Activated naive CD8-positive, alpha-beta T cell treated with anti-CD3 and anti-CD28 coated beads, Interleukin-2, amount 10 ng/mL, durations not matched to agents 7 days and 5 days (primary cell): Measurements from ENCODE around the gene ETV6. TPM values are rescaled to one million over a fixed set of nuclear protein-coding genes. Genes with fewer than 3 reads are reported as not detected.
"Not testable (repeated sequence)": the region's sequence is repeated elsewhere in the genome, so short reads cannot be mapped to it uniquely, and the experiment has no call there.

ENCODE experiments used
- ATAC-seq: fragments of 150-1000 bp; cut with Tn5 transposase; one replicate; pipeline ENCODE4 v1.10.0; 2021; ENCODE audit warnings: low read depth, moderate library complexity
- POLR2A ChIA-PET: fragments of 350-600 bp; sonication (Branson Sonifier 250); formaldehyde crosslinking; loops from one replicate; lab custom pipeline; 2021; ENCODE audit warnings: antibody characterized with exemption; lab: Charles Lee
- DNase-seq: peaks from one replicate; pipeline ENCODE4 v3.0.0; 2021
- H3K27ac Mint-ChIP-seq: one replicate; pipeline ENCODE4 v1.8.0; 2022; ENCODE audit warnings: mild to moderate bottlenecking, mixed read lengths
- H3K27me3 Mint-ChIP-seq: one replicate; pipeline ENCODE4 v1.8.0; 2022; ENCODE audit warnings: mild to moderate bottlenecking, moderate library complexity, mixed read lengths
- H3K36me3 Mint-ChIP-seq: one replicate; pipeline ENCODE4 v1.8.0; 2021; ENCODE audit warnings: mild to moderate bottlenecking, mixed read lengths
- H3K4me1 Mint-ChIP-seq: one replicate; pipeline ENCODE4 v1.8.0; 2021; ENCODE audit warnings: mixed read lengths
- H3K4me3 Mint-ChIP-seq: one replicate; pipeline ENCODE4 v1.8.0; 2022; ENCODE audit warnings: mild to moderate bottlenecking, moderate library complexity, mixed read lengths
- H3K9me3 Mint-ChIP-seq: one replicate; pipeline ENCODE4 v1.8.0; 2021; ENCODE audit warnings: mixed read lengths
- total RNA-seq, 2 experiments: library from RNA; stranded (reverse); gene quantifications; one replicate each; pipeline ENCODE4 v1.2.3, GENCODE V29; 2021

The ETV6 gene
- total RNA-seq, 2 experiments from 2014 or later: 22.5 to 26.0 TPM

GRCh38 chr12:11681207-11681606 is 31.7 kb downstream of the ETV6 start:
- H3K9me3 Mint-ChIP-seq: peaks cover 6% of the 10 kb centered on the region
- peaks cover 5% of the 10 kb centered on the region for H3K4me1 Mint-ChIP-seq
- no peak overlapping the region for H3K27ac Mint-ChIP-seq
- no peaks in the 10 kb centered on the region for H3K27me3 Mint-ChIP-seq
- no peak overlapping the region for H3K4me3 Mint-ChIP-seq
- peaks cover 25% of the 10 kb centered on the region for H3K36me3 Mint-ChIP-seq
- POLR2A ChIA-PET: no interaction called here
- DNase-seq (no peak), ATAC-seq (no peak)

GRCh38 chr12:11681695-11682094 is 32.2 kb downstream of the ETV6 start:
- H3K27me3 Mint-ChIP-seq, H3K4me3 Mint-ChIP-seq, H3K9me3 Mint-ChIP-seq, DNase-seq, H3K27ac Mint-ChIP-seq, ATAC-seq, H3K4me1 Mint-ChIP-seq, POLR2A ChIA-PET: not testable (repeated sequence)
- H3K36me3 Mint-ChIP-seq: peaks cover 25% of the 10 kb centered on the region

GRCh38 chr12:11684393-11684792 is 34.9 kb downstream of the ETV6 start:
- peaks cover 6% of the 10 kb centered on the region for H3K9me3 Mint-ChIP-seq
- H3K4me1 Mint-ChIP-seq: peaks cover 3% of the 10 kb centered on the region
- H3K27me3 Mint-ChIP-seq: no peaks in the 10 kb centered on the region
- H3K36me3 Mint-ChIP-seq: peaks cover 16% of the 10 kb centered on the region
- POLR2A ChIA-PET: interaction anchor here (0.7 kb wide), 1 partner anchor 13 kb away, joined by 3 read pairs; no protein-coding TSS in a partner anchor
- no peak overlapping the region for H3K27ac Mint-ChIP-seq
- H3K4me3 Mint-ChIP-seq: no peak overlapping the region
- no peak for ATAC-seq
- DNase-seq: no peak

- H3K9me3 Mint-ChIP-seq: peaks cover 6% of the 10 kb centered on the region
- H3K27ac Mint-ChIP-seq: no peak overlapping the region
- POLR2A ChIA-PET: interaction anchor here (0.7 kb wide), 1 partner anchor 12 kb away, joined by 3 read pairs; no protein-coding TSS in a partner anchor
These were observed 35.3 kb downstream of the ETV6 start for GRCh38 chr12:11684811-11685210.

GRCh38 chr12:11685316-11685715 is 35.8 kb downstream of the ETV6 start:
- Mint-ChIP-seq H3K9me3 (peaks cover 6% of the 10 kb centered on the region), H3K27me3 (no peaks in the 10 kb centered on the region), H3K27ac (no peak overlapping the region), H3K36me3 (peaks cover 13% of the 10 kb centered on the region), H3K4me1 (peaks cover 3% of the 10 kb centered on the region), H3K4me3 (no peak overlapping the region)
- ATAC-seq (no peak), DNase-seq (no peak)
- POLR2A ChIA-PET: no interaction called here

More at GRCh38 chr12:11684811-11685210, 35.3 kb downstream of the ETV6 start:
- Mint-ChIP-seq H3K4me3 (no peak overlapping the region), H3K36me3 (peaks cover 15% of the 10 kb centered on the region), H3K27me3 (no peaks in the 10 kb centered on the region), H3K4me1 (peaks cover 3% of the 10 kb centered on the region)
- ATAC-seq: no peak
- DNase-seq: no peak

- ATAC-seq (no peak), DNase-seq (no peak)
- Mint-ChIP-seq H3K4me1 (peaks cover 3% of the 10 kb centered on the region), H3K27me3 (no peaks in the 10 kb centered on the region), H3K27ac (no peak overlapping the region), H3K9me3 (peaks cover 6% of the 10 kb centered on the region), H3K4me3 (no peak overlapping the region), H3K36me3 (peaks cover 13% of the 10 kb centered on the region)
- POLR2A ChIA-PET: no interaction called here
These were observed 36.2 kb downstream of the ETV6 start for GRCh38 chr12:11685716-11686115.

- DNase-seq: no peak
- H3K27ac Mint-ChIP-seq: no peak overlapping the region
- no peaks in the 10 kb centered on the region for H3K27me3 Mint-ChIP-seq
- ATAC-seq: no peak
- no peak overlapping the region for H3K4me3 Mint-ChIP-seq
- H3K36me3 Mint-ChIP-seq: peaks cover 13% of the 10 kb centered on the region
- POLR2A ChIA-PET: no interaction called here
- H3K9me3 Mint-ChIP-seq: peaks cover 6% of the 10 kb centered on the region
- peaks cover 3% of the 10 kb centered on the region for H3K4me1 Mint-ChIP-seq
These were observed 36.6 kb downstream of the ETV6 start for GRCh38 chr12:11686120-11686519.

GRCh38 chr12:11687528-11687927 is 38.1 kb downstream of the ETV6 start:
- Mint-ChIP-seq H3K9me3 (no peaks in the 10 kb centered on the region), H3K27ac (no peak overlapping the region), H3K4me1 (peaks cover 3% of the 10 kb centered on the region), H3K36me3 (peaks cover 4% of the 10 kb centered on the region), H3K4me3 (no peak overlapping the region), H3K27me3 (no peaks in the 10 kb centered on the region)
- ATAC-seq: no peak
- POLR2A ChIA-PET: no interaction called here
- DNase-seq: no peak

GRCh38 chr12:11688379-11688778 is 38.9 kb downstream of the ETV6 start:
- Mint-ChIP-seq H3K4me3 (no peak overlapping the region), H3K27ac (no peak overlapping the region), H3K36me3 (peaks cover 6% of the 10 kb centered on the region), H3K9me3 (no peaks in the 10 kb centered on the region), H3K27me3 (no peaks in the 10 kb centered on the region), H3K4me1 (peaks cover 5% of the 10 kb centered on the region)
- DNase-seq: no peak
- POLR2A ChIA-PET: no interaction called here
- no peak for ATAC-seq

GRCh38 chr12:11688831-11689230 is 39.4 kb downstream of the ETV6 start:
- no peak for DNase-seq
- H3K27ac Mint-ChIP-seq: no peak overlapping the region
- no peak for ATAC-seq
- no peak overlapping the region for H3K4me3 Mint-ChIP-seq
- H3K27me3 Mint-ChIP-seq: no peaks in the 10 kb centered on the region
- H3K4me1 Mint-ChIP-seq: peaks cover 5% of the 10 kb centered on the region
- POLR2A ChIA-PET: no interaction called here
- peaks cover 4% of the 10 kb centered on the region for H3K36me3 Mint-ChIP-seq
- H3K9me3 Mint-ChIP-seq: no peaks in the 10 kb centered on the region

GRCh38 chr12:11689591-11690186 is 40.2 kb downstream of the ETV6 start:
- H3K27ac Mint-ChIP-seq: no peak overlapping the region
- H3K4me3 Mint-ChIP-seq: no peak overlapping the region
- peaks cover 5% of the 10 kb centered on the region for H3K36me3 Mint-ChIP-seq
- POLR2A ChIA-PET: no interaction called here
- peaks cover 5% of the 10 kb centered on the region for H3K4me1 Mint-ChIP-seq
- no peak for DNase-seq
- ATAC-seq: no peak
- no peaks in the 10 kb centered on the region for H3K9me3 Mint-ChIP-seq
- H3K27me3 Mint-ChIP-seq: no peaks in the 10 kb centered on the region

- POLR2A ChIA-PET: no interaction called here
- DNase-seq (no peak), ATAC-seq (no peak)
- no peaks in the 10 kb centered on the region for H3K9me3 Mint-ChIP-seq
- no peak overlapping the region for H3K4me3 Mint-ChIP-seq
- no peaks in the 10 kb centered on the region for H3K27me3 Mint-ChIP-seq
- H3K36me3 Mint-ChIP-seq: peaks cover 15% of the 10 kb centered on the region
- no peak overlapping the region for H3K27ac Mint-ChIP-seq
- H3K4me1 Mint-ChIP-seq: peaks cover 6% of the 10 kb centered on the region
These were observed 43.6 kb downstream of the ETV6 start for GRCh38 chr12:11693067-11693466.

GRCh38 chr12:11693601-11694000 is 44.1 kb downstream of the ETV6 start:
- DNase-seq (no peak), ATAC-seq (no peak)

GRCh38 chr12:11694528-11694927 is 45.1 kb downstream of the ETV6 start:
- DNase-seq (no peak), ATAC-seq (no peak)
- peaks cover 7% of the 10 kb centered on the region for H3K4me1 Mint-ChIP-seq
- no peaks in the 10 kb centered on the region for H3K9me3 Mint-ChIP-seq
- POLR2A ChIA-PET: no interaction called here
- no peak overlapping the region for H3K4me3 Mint-ChIP-seq
- H3K27ac Mint-ChIP-seq: no peak overlapping the region
- H3K36me3 Mint-ChIP-seq: peaks cover 17% of the 10 kb centered on the region
- H3K27me3 Mint-ChIP-seq: no peaks in the 10 kb centered on the region

More at GRCh38 chr12:11693601-11694000, 44.1 kb downstream of the ETV6 start:
- Mint-ChIP-seq H3K4me3 (no peak overlapping the region), H3K36me3 (peaks cover 18% of the 10 kb centered on the region), H3K27ac (no peak overlapping the region), H3K4me1 (peaks cover 7% of the 10 kb centered on the region), H3K27me3 (no peaks in the 10 kb centered on the region), H3K9me3 (no peaks in the 10 kb centered on the region)
- POLR2A ChIA-PET: no interaction called here
